IPS-NIHi11 (cell line): ENCODE results near the gene SH3BGR.

Experiments used
- DNase-seq: peaks from one replicate; pipeline ENCODE4 v3.0.0; 2012; ENCODE audit warnings: mixed read lengths, low spot score

Gene SH3BGR

DNA sequence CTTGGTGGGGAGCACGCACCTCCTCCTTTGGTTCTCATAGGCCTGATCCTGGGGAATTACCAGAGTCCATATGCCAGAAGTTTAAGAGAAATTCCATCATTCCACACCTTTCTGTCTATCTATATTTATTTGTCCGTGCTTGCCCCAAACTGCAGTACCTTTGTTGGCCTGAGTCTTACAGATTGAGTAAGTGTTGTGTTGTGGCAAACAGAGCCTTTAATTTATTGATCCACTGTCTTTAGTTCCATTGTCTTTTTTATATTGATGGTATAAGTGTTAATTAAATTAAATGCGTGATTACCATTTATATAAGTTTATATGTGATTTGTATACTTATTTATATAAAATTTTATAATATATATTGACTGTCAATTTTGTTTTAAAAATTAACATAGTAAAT lies 4.9 kb downstream of the SH3BGR start:
- DNase-seq: no peak

DNA sequence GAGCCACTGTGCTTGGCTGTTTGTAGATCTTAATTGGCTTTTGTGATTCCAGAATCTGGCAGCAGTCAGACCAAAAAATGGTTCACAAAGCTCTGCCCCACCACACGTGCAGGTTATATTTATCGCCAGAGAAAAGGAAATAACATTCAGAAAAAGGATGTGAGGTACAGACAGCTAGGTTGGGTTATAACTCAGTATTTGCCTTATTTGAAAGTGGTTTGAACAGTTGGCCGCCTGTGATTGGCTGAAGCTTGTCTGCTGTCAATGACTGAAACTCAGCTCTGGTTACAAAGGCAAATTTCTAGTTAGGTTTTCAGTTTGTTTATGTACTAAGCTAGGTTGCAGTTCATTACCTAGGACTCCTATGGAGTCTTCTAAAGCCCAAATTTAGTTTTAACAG lies 9.6 kb downstream of the SH3BGR start:
- no peak for DNase-seq

DNA sequence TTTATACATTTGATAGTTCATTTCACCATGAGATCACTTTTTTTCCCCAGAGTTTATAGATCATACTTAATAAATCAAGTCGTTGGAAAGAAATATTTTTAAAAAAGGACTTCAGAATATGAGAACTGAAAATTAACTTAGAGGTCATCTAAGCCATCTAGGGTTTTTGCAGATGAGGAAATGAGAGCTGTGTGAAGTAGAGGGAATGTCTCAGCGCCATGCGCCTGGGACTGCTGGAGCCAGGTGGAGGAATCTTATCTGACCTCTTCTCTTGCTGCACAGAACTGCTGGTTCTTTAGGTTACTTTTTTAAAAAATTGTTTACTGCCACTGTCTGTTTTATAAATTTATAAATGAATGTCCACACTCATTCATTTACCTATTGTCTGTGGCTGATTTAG lies 11.5 kb downstream of the SH3BGR start:
- no peak for DNase-seq

DNA sequence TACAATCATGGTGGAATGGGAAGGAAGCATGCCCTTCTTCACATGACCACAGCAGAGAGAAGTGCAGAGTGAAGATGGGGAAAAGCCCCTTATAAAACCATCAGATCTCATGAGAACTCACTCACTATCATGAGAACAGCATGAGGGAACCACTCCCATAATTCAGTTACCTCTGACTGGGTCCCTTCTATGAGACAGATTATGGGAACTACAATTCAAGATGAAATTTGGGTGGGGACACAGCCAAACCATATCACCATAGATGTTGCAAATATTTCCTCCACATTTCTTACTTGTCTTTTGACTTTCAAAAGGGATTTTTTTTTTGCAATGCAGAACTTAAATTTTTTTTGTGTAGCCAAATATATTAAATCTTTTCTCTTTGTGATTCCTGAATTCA lies 14.8 kb downstream of the SH3BGR start:
- DNase-seq: no peak

DNA sequence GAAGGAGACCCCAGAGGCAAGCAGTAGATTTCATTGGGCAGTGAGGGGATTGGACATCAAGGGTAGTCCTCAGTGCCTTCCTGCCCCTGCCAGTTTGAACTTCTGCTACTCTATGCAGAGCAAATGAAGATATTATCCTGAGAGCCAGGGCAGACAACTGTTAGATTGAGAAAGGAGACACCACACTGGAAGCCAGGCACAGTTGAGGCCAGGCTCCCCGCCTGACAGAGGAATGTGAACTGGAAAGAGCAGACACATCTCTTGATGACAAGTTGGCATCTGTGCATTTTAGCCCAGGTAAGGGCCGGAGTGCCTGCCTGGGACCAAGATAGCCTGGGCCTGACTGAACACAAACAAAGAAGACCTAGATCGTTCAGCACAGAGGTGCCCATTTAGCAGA lies 16.0 kb downstream of the SH3BGR start:
- no peak for DNase-seq

DNA sequence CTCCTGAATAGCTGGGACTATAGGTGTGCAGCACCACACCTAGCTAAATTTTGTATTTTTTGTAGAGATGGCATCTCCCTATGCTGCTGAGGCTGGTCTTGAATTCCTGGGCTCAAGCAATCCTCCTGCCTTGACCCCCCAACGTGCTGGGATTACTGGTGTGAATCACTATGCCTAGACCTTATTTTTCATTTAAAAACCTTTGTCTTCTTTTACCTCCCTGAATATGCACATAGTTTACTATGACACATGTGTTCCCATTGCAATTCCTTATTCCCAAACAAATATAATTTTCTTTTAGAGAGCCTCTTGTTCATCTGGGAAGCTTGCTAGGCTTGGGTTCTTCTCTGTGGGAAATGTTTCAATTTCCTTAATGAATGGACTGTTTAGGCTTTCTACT lies 16.8 kb downstream of the SH3BGR start:
- DNase-seq: no peak

DNA sequence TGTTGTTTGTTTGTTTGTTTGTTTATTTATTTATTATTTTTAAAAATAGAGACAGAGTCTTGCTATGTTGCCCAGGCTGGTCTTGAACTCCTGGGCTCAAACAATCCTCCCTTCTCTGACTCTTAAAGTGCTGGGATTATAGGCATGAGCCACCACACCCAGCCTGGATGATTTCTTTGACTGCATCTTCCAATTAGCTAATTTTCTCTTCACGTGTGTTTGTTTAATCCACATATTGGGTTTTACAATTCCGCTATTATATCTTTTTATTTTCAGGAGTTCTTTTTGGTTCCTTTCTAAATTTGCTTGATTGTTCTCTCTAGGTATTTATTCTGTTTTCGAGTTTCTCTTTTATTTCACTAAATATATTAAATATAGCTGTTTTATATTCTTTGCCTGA lies 19.8 kb downstream of the SH3BGR start:
- DNase-seq: no peak

DNA sequence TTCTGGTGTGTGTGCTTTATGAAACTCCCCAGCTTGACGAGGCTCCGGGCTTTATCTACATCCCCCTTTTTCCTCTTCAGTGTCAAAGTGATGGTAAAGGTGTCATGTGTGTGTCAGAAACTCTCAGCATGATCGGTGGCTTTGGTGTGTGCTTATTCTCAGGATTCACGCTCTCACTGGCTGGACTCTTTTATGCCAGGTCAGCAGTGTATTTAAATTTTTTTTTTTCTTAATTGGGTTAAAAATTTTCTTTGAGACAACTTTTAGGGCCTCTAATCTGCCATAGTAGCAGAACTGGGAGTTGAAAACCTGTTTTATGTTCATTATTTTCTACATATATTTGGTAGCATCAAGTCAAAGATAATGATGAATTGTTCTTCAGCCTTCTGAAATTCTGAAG lies 21.0 kb downstream of the SH3BGR start:
- no peak for DNase-seq

DNA sequence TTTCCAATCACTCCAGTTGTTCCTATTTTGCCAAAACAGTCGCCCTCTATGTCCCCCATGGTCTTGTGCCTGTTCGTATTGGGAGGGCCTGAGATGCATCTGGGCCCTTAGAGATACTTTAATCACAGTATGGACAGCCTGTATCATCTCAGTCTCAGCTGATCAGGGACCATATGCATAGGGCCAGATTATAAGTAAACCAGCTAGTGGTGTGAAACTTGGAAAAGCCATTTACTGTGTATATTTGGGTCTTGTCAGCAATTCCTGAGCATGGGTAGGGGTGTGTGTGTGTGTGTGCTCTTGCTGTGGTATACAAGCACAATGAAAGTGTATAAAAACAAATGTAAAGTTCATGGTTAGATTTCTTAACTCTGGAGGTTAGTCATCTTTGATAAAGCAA lies 22.8 kb downstream of the SH3BGR start:
- no peak for DNase-seq

DNA sequence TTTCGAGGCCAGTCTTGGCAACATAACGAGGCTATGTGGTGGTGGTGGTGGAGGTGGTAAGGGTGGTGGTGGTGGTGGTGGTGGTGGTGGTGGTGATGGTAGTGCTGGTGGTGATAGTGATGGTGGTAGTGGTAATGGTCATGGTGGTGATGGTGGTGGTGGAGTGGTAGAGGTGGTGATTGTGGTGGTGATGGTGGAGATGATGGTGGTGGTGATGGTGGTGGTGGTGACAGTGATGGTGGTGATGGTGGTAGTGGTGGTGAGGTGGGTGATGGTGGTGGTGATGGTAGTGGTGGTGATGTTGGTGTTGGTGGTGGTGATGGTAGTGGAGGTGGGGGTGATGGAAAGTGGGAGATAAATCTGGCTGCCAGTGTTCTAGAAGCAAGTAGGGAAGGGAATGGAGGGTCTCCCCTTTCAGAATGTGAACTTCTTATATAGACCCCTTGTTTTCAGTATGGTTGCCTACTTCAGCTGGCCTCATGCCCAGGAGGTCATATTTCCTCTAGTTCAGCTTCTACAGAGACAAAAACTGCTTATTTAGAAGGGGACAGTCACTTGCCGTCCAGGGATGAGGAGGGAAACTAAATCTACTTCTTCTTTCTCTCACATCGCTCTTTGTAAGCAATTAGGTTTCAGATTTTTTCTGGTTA lies 27.5 kb downstream of the SH3BGR start:
- no peak for DNase-seq

DNA sequence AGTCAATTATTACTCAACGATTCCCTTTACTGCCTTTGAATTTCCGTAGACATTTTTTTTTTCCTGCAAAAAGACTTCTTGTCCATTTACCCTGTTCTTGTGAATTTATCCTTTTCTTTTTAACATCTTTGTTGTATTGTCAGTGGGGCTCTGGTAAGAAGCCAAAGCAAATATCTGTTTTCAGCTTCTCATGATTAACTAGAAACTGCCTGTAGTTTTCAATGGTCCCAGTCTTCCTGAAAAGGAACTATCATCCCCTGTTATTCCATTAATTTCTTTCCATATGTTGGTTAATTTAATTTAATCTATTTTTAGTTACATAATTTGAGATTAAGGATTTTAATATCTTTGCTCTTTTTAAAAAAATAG lies 28.0 kb downstream of the SH3BGR start:
- no peak for DNase-seq

DNA sequence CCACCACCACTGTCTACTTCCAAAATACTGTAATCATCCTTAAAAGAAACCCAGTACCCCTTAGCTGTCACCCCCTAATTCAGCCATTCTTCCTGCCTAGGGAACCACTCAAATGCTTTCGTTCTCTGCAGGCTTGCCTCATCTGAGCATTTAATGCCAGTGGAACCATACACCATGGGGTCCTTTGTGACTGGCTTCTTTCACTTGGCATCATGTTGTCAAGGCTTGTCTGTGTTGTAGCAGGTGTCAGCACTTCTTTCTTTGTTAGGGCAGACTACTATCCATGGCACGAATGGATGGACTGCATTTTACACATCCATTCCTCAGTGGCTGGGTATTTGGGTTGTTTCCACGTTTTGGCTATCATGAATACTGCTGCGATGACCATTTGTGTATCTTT lies 28.5 kb downstream of the SH3BGR start:
- no peak for DNase-seq

DNA sequence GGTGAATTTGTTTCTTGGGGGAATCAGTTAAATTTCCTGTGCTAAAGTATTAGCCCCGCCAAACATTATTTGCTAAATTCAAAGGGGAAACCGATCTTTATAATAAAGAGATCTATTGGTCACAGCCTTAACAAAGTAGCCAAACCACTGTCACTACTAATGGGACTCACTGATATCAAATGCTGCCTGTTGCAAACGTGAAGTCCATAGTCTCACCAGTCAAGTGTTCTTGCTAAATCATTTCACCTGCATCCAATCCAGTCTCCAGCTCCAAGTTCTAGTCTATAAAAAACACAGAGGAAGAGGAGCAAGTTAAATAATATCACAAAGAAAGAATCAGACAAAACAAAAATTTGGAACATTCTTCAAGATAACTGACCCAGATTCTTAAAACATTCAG lies 30.1 kb downstream of the SH3BGR start:
- no peak for DNase-seq

DNA sequence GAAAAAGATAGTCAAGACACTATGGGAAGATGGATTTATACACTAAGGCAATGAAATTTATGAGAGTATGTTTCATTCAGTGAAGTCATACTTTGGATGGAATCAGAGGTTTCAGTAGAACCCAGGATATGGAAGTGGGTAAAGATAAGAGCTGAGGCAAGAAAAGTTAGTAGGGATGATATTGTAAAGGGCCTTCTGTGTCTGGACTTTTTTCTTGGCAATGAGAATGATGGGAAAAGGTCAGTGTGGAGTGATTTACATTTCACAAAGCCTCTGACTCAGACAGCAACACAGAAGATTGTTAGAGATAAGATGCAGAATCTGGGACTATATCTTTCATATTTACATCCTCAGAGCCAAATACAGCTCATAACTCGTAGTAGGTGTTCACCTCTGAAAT lies 32.1 kb downstream of the SH3BGR start:
- no peak for DNase-seq

DNA sequence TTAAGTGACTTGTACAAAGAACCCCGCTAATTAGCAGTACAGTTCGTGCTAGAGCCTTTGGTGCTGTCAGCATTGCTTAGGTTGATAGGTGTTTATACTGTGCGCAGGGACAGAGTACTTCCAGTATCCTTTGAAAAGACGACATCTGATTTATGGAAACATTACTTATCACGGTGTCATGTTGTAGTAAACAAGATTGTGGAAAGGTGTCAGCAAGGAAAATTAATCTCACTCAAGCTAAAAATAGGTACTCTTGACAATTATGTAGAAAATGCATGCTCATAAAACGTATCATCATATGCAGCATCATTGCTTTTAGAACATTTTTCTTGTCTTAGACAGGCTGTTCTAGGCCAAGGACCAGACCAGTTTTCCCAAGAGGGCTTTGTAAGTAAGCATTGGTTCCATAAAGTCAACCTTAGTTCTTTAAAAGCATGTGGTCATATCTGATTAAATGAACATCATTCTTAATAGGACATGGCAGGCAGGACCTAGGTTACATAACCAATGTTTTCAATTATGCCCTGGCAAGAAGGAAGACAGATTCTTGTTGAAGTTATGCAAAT lies 33.0 kb downstream of the SH3BGR start:
- no peak for DNase-seq

DNA sequence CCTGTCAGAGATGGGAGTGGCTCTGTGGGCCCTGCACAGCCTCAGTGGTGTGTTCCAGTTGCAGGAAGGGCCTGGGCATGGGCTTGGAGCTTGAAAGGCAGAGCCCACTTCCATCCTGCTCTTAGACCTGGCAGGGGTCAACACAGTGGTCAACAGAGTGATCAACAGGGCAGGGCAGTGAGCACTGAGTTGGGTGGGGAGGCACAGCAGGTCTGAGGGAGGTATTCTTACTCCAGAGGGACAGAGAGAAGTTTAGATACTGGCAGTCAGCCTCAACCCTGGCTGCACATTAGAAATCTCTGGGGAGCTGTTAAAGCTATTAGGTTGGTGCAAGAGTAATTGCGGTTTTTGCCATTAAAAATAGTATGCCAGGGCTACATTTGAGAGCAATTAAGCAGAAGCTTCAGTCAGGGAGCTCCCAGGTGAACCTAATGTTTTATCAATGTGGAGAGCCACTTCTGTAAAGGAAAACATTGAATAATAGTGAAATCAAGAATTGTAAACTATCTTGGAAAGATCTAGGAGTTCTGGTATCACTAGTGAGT lies 37.7 kb downstream of the SH3BGR start:
- no peak for DNase-seq

DNA sequence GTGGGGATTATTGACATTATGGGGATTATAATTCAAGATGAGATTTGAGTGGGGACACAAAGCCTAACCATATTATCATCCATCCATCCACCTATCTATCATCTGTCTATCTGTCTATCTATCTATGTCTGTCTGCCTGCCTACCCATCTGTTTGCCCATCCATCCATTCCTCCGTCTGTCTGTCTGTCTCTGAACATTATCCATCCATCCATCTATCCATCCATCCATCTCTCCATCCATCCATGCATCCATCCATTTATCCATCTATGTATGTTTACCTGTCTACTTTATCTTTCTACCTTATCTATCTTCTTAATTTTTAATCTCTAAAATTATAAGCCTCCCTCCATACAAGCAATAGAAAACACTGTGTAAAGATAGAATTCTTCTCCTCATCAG lies 47.4 kb downstream of the SH3BGR start:
- no peak for DNase-seq

DNA sequence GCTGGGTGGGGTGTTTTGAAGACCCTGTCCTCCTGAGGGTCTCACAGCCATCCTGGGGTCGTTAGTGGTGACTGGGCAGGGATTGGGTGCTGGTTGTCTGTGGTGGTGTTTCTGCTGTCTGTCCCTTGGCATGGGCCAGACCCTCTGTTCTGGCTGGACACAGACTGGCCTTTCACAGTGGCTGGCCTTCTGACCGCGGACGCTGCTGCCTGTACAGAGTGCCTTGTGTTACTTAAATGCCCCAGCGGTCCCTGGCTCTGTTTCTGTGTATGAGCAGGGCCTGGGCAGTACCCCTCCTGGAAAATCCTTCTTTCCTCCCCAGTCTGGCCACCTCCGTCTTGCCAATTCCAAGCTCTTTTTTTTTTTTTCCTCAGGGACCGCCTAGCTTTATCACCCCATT lies 50.9 kb downstream of the SH3BGR start:
- DNase-seq: no peak

DNA sequence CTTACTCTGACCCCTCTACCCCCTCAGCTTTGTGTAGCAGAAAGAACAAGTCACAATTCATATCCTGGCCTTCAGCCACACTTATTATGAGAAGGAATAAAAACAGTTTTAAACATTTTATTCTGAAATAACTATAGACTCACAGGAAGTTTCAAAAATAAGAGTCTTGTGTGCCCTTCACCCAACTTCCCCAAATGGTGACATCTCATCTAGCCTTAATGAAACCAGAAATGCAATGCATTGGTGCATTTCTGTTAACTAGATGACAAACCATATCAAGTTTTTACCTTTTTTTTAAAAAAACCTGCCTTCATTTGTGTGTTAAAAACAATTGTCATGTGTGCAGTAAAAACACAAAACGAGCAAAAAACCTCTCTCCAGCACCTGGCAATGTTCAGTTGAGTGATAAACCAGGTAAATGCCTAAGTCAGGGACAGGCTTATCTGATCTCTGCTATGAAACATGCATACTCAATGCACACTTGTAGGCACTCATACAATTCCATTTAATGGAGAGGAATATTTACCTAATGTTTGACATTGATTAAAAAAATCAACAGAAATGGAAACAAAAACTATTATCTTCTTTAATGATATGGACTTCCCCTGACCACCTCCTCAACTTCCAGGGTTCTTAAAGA lies 51.5 kb downstream of the SH3BGR start:
- DNase-seq: no peak

DNA sequence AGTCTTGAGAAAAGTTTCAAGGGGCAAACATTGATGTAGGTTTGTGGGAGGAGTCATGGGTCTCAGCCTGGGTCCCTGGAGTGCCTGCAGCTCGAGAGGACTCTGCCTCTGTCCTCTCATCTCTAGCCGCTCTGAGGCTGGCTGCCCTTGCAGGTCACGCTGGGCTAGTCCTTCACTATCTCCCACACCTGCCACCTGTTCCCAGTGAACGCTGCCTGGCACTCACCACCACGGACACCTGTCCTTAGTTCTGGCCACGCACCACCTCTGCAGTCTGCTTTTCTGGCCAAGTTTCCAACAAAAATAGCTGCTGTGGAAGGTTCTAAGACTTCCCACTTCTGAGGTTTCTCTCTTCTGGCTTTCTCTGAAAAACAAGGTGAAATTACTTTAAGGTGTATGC lies 52.5 kb downstream of the SH3BGR start:
- no peak for DNase-seq

DNA sequence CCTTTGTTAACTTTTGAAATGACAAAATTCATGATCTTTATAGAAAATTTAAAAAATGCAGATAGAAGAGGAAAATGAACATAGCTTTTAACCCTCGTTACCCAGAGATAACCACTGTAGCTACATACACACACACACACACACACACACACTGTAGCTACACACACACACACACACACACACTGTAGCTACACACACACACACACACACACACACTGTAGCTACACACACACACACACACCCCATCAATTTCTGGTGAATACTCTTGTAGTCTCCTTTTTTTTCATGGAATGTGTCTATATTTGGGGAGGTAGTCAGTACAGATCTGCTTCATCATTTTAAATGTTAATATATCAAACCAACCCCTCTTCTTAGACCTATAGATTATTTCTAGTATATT lies 58.5 kb downstream of the SH3BGR start:
- DNase-seq: no peak

DNA sequence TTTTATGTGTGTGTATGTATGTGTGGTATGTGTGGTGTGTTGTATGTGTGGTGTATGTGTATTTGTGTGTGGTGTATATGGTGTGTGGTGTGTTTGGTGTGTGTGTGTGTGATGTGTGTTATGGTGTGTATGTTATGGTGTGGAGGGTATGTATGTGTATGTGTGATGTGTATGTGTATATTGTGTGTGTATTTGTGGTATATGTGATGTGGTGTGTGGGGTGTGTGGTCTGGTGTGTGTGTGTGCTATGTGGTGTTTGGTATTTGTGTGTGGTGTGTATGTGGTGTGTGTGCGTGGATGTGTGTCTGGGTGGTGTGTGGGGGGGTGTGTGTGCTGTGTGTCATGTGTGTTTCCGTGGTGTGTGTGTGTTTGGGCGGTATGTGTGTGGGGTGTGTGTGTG lies 59.3 kb downstream of the SH3BGR start:
- DNase-seq: no peak

DNA sequence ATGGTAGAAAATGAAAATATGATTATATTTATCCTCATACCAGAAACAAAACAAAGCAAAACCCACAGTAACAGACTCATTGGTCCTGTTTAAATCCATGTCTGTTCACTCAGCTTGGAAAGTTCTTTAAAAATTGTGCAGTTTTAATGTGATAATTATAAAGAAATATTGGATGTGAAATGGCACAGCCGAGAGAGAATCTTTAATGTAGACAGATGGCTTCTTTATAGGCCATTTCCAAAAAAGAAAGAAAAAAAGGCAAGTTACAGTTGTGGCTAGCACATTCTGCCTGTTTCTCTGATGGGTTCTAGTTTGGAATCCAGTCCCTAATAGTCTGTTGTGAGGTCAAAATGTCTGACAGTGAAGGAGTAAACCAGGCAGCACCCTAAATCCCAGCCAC lies 62.0 kb downstream of the SH3BGR start:
- DNase-seq: no peak
